NCI-H128 (cell line): Measurements from ENCODE around the gene GADL1.

Experiments used
- DNase-seq: peaks from one replicate; lab custom pipeline; 2025; ENCODE audit not compliant: unreplicated experiment; lab: John Stamatoyannopoulos, UW

Gene GADL1

GRCh38 chr3:30878862-30879261, 15.6 kb downstream of the GADL1 start:
- DNase-seq, result no peak

- DNase-seq, result no peak
These were observed 19.0 kb downstream of the GADL1 start for GRCh38 chr3:30875505-30875904.

- DNase-seq, result no peak
These were observed 20.8 kb downstream of the GADL1 start for GRCh38 chr3:30873671-30874070.

- no peak for DNase-seq
These were observed 21.6 kb downstream of the GADL1 start for GRCh38 chr3:30872879-30873278.

GRCh38 chr3:30871720-30872119, 22.7 kb downstream of the GADL1 start:
- DNase-seq, result no peak

- DNase-seq, result no peak
These were observed 29.6 kb downstream of the GADL1 start for GRCh38 chr3:30864836-30865235.

- DNase-seq, result no peak
These were observed 30.3 kb downstream of the GADL1 start for GRCh38 chr3:30864132-30864531.

- DNase-seq, result no peak
These were observed 32.5 kb downstream of the GADL1 start for GRCh38 chr3:30862004-30862403.

- DNase-seq, result no peak
These were observed 35.5 kb downstream of the GADL1 start for GRCh38 chr3:30858894-30859389.

- DNase-seq, result no peak
These were observed 38.8 kb downstream of the GADL1 start for GRCh38 chr3:30855400-30856292.

- DNase-seq, result no peak
These were observed 41.6 kb downstream of the GADL1 start for GRCh38 chr3:30852833-30853232.

GRCh38 chr3:30848087-30848779, 46.2 kb downstream of the GADL1 start:
- DNase-seq, result no peak

- no peak for DNase-seq
These were observed 46.9 kb downstream of the GADL1 start for GRCh38 chr3:30847592-30847991.

GRCh38 chr3:30845606-30846005, 48.9 kb downstream of the GADL1 start:
- no peak for DNase-seq

GRCh38 chr3:30843877-30844276, 50.6 kb downstream of the GADL1 start:
- DNase-seq, result no peak

- DNase-seq, result no peak
These were observed 58.3 kb downstream of the GADL1 start for GRCh38 chr3:30836141-30836540.

- DNase-seq, result no peak
These were observed 58.8 kb downstream of the GADL1 start for GRCh38 chr3:30835667-30836066.

- DNase-seq, result no peak
These were observed 61.4 kb downstream of the GADL1 start for GRCh38 chr3:30832961-30833575.

GRCh38 chr3:30827080-30827479, 67.4 kb downstream of the GADL1 start:
- no peak for DNase-seq

- no peak for DNase-seq
These were observed 67.9 kb downstream of the GADL1 start for GRCh38 chr3:30826531-30826942.

GRCh38 chr3:30819067-30819798, 75.2 kb downstream of the GADL1 start:
- no peak for DNase-seq
